K562 (cell line): ENCODE measurements around the gene GLUL. TPM values are rescaled to one million over a fixed set of nuclear protein-coding genes. Genes with fewer than 3 reads are reported as not detected.

Experiments used
- GABPB2 ChIP-seq: fragments of 250-450 bp; sonication (Bioruptor Pico); conservative IDR thresholded peaks from 2 replicates; pipeline ENCODE4 v1.5.1; 2021; ENCODE audit warnings: mild to moderate bottlenecking
- NR4A1 ChIP-seq, 2 experiments: fragments of 250-450 bp in 1 of 2; fragments of 450-650 bp in 1 of 2; sonication (Bioruptor Pico) in 1 of 2; IDR thresholded peaks; 2 replicates each; pipeline versions ENCODE4 v1.4.0 to v1.6.1; 2016 to 2020; ENCODE audit warnings: mild to moderate bottlenecking in 2 of 2, missing compliant biosample characterization in 1 of 2, missing genetic modification characterization in 1 of 2, moderate library complexity in 1 of 2
- SMAD4 ChIP-seq: fragments of 250-450 bp; sonication (Bioruptor Pico); conservative IDR thresholded peaks from 2 replicates; pipeline ENCODE4 v1.8.0; 2021; ENCODE audit warnings: inconsistent platforms, mild to moderate bottlenecking, moderate library complexity
- ZNF324 ChIP-seq: fragments of 250-450 bp; sonication (Bioruptor Pico); IDR thresholded peaks from 2 replicates; pipeline ENCODE4 v1.4.0; 2020; ENCODE audit warnings: mild to moderate bottlenecking
- ZNF76 ChIP-seq: fragments of 250-450 bp; sonication (Bioruptor Pico); IDR thresholded peaks from 2 replicates; pipeline ENCODE4 v1.4.0; 2020; ENCODE audit warnings: mild to moderate bottlenecking, moderate library complexity, borderline replicate concordance
- polyA plus RNA-seq, 8 experiments: library from polyadenylated mRNA; depleted of rRNA in 4 of 8; stranded (reverse) in 5 of 8; unstranded in 3 of 8; fragments of >200 nt; fragmentation: Nextera tagmentation in 2 of 8; fragmentation: Illumina TruSeq in 1 of 8; extraction: Ambion mirVana in 2 of 8; extraction: Trizol in 1 of 8; gene quantifications; 2 replicates each; pipeline versions ENCODE4 v1.2.1 to v1.2.3, GENCODE V29; 2011 to 2014; ENCODE audit warnings: inconsistent platforms in 1 of 8, missing spikeins in 1 of 8
- total RNA-seq, 7 experiments: library from RNA; depleted of rRNA in 6 of 7; stranded (reverse); fragments of >200 nt in 6 of 7; fragmentation: Illumina TruSeq in 2 of 7; extraction: Trizol in 2 of 7; gene quantifications; 2 replicates each; pipeline versions ENCODE4 v1.2.1 to v1.2.3, GENCODE V29; 2011 to 2021; ENCODE audit warnings: low replicate concordance in 1 of 7
- TF ChIP-seq, protein P1 (sequence below): sonication (generic); formaldehyde crosslinking; IDR thresholded peaks from 2 replicates; pipeline ENCODE4 v1.8.1; 2023; ENCODE audit warnings: mild to moderate bottlenecking, missing genetic modification reagents
- TF ChIP-seq, protein P2 (sequence below), 2 experiments: fragments of 250-450 bp in 1 of 2; fragments of 450-650 bp in 1 of 2; sonication (Bioruptor Pico) in 1 of 2; IDR thresholded peaks; 2 replicates each; pipeline versions ENCODE4 v1.6.1 to v1.8.0; 2016 to 2021; ENCODE audit warnings: mild to moderate bottlenecking in 2 of 2, moderate library complexity in 2 of 2, missing compliant biosample characterization in 1 of 2, missing genetic modification characterization in 1 of 2
- TF ChIP-seq, protein P3 (sequence below): fragments of 250-450 bp; sonication (Bioruptor Pico); IDR thresholded peaks from 2 replicates; pipeline ENCODE4 v1.4.0; 2020

Gene GLUL
- total and polyA plus RNA-seq, 9 of the 15 experiments (the other 6 are each of a cell fraction or from before 2014, with no cell fraction given) = 1,088 to 4,222 (median 1,338) TPM

DNA sequence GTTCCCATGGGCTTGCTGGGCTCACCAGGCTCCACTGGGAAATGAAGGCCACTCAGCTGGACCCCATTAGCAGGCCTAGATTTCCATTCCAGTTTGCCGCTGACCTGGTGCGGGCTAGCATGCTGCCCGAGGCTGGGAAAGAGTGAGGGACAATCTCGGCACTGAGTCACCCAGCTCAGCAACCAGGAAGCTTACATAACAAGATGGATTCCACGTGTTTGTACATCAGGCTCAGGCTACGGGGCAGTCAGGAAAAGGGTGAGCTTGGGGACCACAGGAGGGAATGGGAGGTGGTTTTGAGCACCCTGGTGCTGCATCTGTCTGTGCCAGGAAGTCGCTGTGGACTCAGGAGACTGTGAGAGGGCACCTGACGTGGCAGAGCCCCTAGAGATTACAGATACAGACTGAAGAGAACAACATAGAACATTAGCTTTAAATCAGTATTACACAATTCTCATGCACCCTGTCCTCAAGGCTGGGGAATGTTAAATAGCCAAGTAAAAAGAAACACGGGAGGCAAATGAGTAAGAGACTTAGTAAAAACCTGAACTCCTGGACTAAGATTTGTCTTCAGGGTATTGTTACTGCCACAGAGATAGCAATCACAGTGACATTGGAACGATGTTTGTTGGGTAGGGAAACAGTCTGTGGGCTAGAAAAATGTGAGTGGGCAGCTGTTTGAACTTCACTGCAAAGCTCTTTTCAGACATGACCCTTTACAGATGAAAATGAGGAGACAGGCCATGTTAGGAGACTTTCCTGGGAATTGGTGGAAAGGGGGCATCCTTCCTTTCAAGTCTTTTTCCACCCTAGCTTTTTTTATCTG is 51.1 kb downstream of the GLUL start (continued):
- TF ChIP-seq NR4A1 (CRISPR knock-in tag; IDR thresholded peaks at IDR 0.05) (no peak), NR4A1 (tag; IDR thresholded peaks at IDR 0.05) (peak; percentile 85; the same call in 1 of the 2 replicates), ZNF324 (CRISPR knock-in tag) (peak; percentile 26; the same call in 1 of the 2 replicates), ZNF76 (0 out of 2 replicates have a peak, but pooled peaks have one; percentile 26), GABPB2 (CRISPR knock-in tag) (0 out of 2 replicates have a peak, but pooled peaks have one; percentile 11), SMAD4 (CRISPR knock-in tag) (peak; percentile 76)
- TF ChIP-seq, protein P1, sequence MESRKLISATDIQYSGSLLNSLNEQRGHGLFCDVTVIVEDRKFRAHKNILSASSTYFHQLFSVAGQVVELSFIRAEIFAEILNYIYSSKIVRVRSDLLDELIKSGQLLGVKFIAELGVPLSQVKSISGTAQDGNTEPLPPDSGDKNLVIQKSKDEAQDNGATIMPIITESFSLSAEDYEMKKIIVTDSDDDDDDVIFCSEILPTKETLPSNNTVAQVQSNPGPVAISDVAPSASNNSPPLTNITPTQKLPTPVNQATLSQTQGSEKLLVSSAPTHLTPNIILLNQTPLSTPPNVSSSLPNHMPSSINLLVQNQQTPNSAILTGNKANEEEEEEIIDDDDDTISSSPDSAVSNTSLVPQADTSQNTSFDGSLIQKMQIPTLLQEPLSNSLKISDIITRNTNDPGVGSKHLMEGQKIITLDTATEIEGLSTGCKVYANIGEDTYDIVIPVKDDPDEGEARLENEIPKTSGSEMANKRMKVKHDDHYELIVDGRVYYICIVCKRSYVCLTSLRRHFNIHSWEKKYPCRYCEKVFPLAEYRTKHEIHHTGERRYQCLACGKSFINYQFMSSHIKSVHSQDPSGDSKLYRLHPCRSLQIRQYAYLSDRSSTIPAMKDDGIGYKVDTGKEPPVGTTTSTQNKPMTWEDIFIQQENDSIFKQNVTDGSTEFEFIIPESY (CRISPR knock-in tag) = no peak
- TF ChIP-seq, protein P2, sequence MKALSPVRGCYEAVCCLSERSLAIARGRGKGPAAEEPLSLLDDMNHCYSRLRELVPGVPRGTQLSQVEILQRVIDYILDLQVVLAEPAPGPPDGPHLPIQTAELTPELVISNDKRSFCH (CRISPR knock-in tag; IDR thresholded peaks at IDR 0.05) = no peak
- TF ChIP-seq, protein P2 (tag; IDR thresholded peaks at IDR 0.05) = peak; percentile 91
- TF ChIP-seq, protein P3, sequence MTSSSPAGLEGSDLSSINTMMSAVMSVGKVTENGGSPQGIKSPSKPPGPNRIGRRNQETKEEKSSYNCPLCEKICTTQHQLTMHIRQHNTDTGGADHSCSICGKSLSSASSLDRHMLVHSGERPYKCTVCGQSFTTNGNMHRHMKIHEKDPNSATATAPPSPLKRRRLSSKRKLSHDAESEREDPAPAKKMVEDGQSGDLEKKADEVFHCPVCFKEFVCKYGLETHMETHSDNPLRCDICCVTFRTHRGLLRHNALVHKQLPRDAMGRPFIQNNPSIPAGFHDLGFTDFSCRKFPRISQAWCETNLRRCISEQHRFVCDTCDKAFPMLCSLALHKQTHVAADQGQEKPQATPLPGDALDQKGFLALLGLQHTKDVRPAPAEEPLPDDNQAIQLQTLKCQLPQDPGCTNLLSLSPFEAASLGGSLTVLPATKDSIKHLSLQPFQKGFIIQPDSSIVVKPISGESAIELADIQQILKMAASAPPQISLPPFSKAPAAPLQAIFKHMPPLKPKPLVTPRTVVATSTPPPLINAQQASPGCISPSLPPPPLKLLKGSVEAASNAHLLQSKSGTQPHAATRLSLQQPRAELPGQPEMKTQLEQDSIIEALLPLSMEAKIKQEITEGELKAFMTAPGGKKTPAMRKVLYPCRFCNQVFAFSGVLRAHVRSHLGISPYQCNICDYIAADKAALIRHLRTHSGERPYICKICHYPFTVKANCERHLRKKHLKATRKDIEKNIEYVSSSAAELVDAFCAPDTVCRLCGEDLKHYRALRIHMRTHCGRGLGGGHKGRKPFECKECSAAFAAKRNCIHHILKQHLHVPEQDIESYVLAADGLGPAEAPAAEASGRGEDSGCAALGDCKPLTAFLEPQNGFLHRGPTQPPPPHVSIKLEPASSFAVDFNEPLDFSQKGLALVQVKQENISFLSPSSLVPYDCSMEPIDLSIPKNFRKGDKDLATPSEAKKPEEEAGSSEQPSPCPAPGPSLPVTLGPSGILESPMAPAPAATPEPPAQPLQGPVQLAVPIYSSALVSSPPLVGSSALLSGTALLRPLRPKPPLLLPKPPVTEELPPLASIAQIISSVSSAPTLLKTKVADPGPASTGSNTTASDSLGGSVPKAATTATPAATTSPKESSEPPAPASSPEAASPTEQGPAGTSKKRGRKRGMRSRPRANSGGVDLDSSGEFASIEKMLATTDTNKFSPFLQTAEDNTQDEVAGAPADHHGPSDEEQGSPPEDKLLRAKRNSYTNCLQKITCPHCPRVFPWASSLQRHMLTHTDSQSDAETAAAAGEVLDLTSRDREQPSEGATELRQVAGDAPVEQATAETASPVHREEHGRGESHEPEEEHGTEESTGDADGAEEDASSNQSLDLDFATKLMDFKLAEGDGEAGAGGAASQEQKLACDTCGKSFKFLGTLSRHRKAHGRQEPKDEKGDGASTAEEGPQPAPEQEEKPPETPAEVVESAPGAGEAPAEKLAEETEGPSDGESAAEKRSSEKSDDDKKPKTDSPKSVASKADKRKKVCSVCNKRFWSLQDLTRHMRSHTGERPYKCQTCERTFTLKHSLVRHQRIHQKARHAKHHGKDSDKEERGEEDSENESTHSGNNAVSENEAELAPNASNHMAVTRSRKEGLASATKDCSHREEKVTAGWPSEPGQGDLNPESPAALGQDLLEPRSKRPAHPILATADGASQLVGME (CRISPR knock-in tag) = no peak
